Testis (tissue), 3 donors: Measurements from ENCODE around the gene CLCN1. TPM values are rescaled to one million over a fixed set of nuclear protein-coding genes. Genes with fewer than 3 reads are reported as not detected.

Source experiments
- DNase-seq: peaks from one replicate; pipeline ENCODE4 v3.0.0-alpha.2; 2019
- H3K27ac ChIP-seq, 2 donors: fragments of 200-600 bp; sonication (generic); one replicate each; pipeline ENCODE4 v1.5.1; 2019
- H3K27me3 ChIP-seq: fragments of 200-600 bp; sonication (generic); one replicate; pipeline ENCODE4 v1.5.1; 2019
- H3K36me3 ChIP-seq: fragments of 200-600 bp; sonication (generic); one replicate; pipeline ENCODE4 v1.5.1; 2017; ENCODE audit warnings: low read depth; ENCODE audit errors: missing control alignments
- H3K4me1 ChIP-seq: fragments of 200-600 bp; sonication (generic); one replicate; pipeline ENCODE4 v1.5.1; 2019
- H3K4me3 ChIP-seq, 2 donors: fragments of 200-600 bp; sonication (generic); one replicate each; pipeline ENCODE4 v1.5.1; 2017 to 2019
- H3K9me3 ChIP-seq: fragments of 200-600 bp; sonication (generic); one replicate; pipeline ENCODE4 v1.5.1; 2017
- CTCF ChIP-seq, 3 experiments: fragments of 450-650 bp in 2 of 3; fragments of 200-600 bp in 1 of 3; sonication (generic) in 1 of 3; IDR thresholded peaks; one replicate each; pipeline ENCODE4 v1.5.1; 2016 to 2019; ENCODE audit warnings: antibody characterized with exemption in 3 of 3, mild to moderate bottlenecking in 2 of 3, moderate library complexity in 1 of 3
- POLR2A ChIP-seq: fragments of 450-650 bp; IDR thresholded peaks from one replicate; pipeline ENCODE4 v1.6.1; 2017; ENCODE audit warnings: antibody characterized with exemption, mild to moderate bottlenecking, moderate library complexity
- WGBS, 2 donors: methylation state at CpG; one replicate each; pipeline ENCODE4 v1.1.5; 2018; 5-methylcytosine and 5-hydroxymethylcytosine counted together
- intact Hi-C: fragments of 100-400 bp; cut with DNase I; formaldehyde crosslinking; loops from one replicate; pipeline ENCODE4 v1.15.1; 2023; ENCODE audit warnings: low total_unique reads
- polyA plus RNA-seq: library from polyadenylated mRNA; stranded (reverse); fragments of 350-450 nt; fragmentation: Illumina TruSeq; extraction: RNeasy Lipid Tissue Mini Kit (QIAGEN cat#74804); gene quantifications from one replicate; pipeline ENCODE4 v1.2.3, GENCODE V29; 2014; ENCODE audit warnings: low read depth, low replicate concordance; ENCODE audit not compliant: insufficient read depth
- total RNA-seq, 2 donors: library from RNA; depleted of rRNA; stranded (reverse); fragments of >200 nt; gene quantifications; one replicate each; pipeline ENCODE4 v1.2.3, GENCODE V29; 2016

CLCN1 gene
- total and polyA plus RNA-seq, 3 donors from 2014 or later, result 1.1 to 2.7 (median 1.4) TPM

GRCh38 chr7:143375298-143376034 is 59.6 kb downstream of the CLCN1 start:
- DNase-seq, result no peak
- intact Hi-C loops, result no loop called here
- peak overlapping the region in 1 of 2 donors; percentile 18 for H3K27ac ChIP-seq

GRCh38 chr7:143376396-143376795 is 60.5 kb downstream of the CLCN1 start:
- Histone ChIP-seq H3K4me3 (no peak overlapping the region), H3K27ac (no peak overlapping the region), H3K4me1 (peaks cover 23% of the 10 kb centered on the region), H3K27me3 (no peaks in the 10 kb centered on the region), H3K36me3 (no peaks in the 10 kb centered on the region), H3K9me3 (no peaks in the 10 kb centered on the region)
- 45 to 56% methylated on average over 5 of the region's 5 CpGs for WGBS, 2 donors
- peak; percentile 63 for DNase-seq
- intact Hi-C loops, result no loop called here
- TF ChIP-seq POLR2A, result no peak
- no peak for TF ChIP-seq CTCF (IDR thresholded peaks at IDR 0.05)

More at GRCh38 chr7:143375298-143376034, 59.6 kb downstream of the CLCN1 start:
- TF ChIP-seq CTCF (IDR thresholded peaks at IDR 0.05), result no peak
- no peak for TF ChIP-seq POLR2A
- peaks cover 23% of the 10 kb centered on the region for H3K4me1 ChIP-seq
- H3K4me3 ChIP-seq, result no peak overlapping the region
- 82 to 85% methylated on average over 7 of the region's 7 CpGs for WGBS, 2 donors
- no peaks in the 10 kb centered on the region for H3K9me3 ChIP-seq
- no peaks in the 10 kb centered on the region for H3K27me3 ChIP-seq
- H3K36me3 ChIP-seq, result no peaks in the 10 kb centered on the region

- Histone ChIP-seq H3K27ac (peak overlapping the region; percentile 90 to 99), H3K36me3 (no peaks in the 10 kb centered on the region), H3K27me3 (no peaks in the 10 kb centered on the region), H3K4me3 (peak overlapping the region; percentile 93 to 98), H3K9me3 (no peaks in the 10 kb centered on the region), H3K4me1 (peaks cover 43% of the 10 kb centered on the region)
- WGBS, 2 donors, result 25 to 31% methylated on average over 15 of the region's 15 CpGs
- intact Hi-C loops, result no loop called here
- no peak for TF ChIP-seq POLR2A
- TF ChIP-seq CTCF (IDR thresholded peaks at IDR 0.05), result no peak
- DNase-seq, result no peak
Observed at GRCh38 chr7:143379611-143380259, 63.8 kb downstream of the CLCN1 start.

GRCh38 chr7:143380260-143380645 is 64.3 kb downstream of the CLCN1 start:
- intact Hi-C loops, result no loop called here
- Histone ChIP-seq H3K36me3 (no peaks in the 10 kb centered on the region), H3K4me3 (peak overlapping the region; percentile 93 to 98), H3K9me3 (no peaks in the 10 kb centered on the region), H3K4me1 (peaks cover 43% of the 10 kb centered on the region), H3K27ac (peak overlapping the region; percentile 90 to 99), H3K27me3 (no peaks in the 10 kb centered on the region)
- TF ChIP-seq CTCF (IDR thresholded peaks at IDR 0.05) (peak; percentile 74 to 93 (median 87)), POLR2A (no peak)
- WGBS, 2 donors, result 0% methylated on average over 8 to 35 of the region's 35 CpGs
- DNase-seq, result peak; percentile 93
